HG03095 (cell line): ENCODE data around the gene BBX.

ENCODE experiments used
- ATAC-seq: cut with Tn5 transposase; IDR thresholded peaks from one replicate; pipeline ENCODE4 v1.9.1; 2021; ENCODE audit warnings: moderate library complexity; ENCODE audit not compliant: unreplicated experiment

The BBX gene

GRCh38 chr3:107522510-107523288, at the start of gene BBX:
Gene BBX, plus strand, starts transcription at chr3:107522962. Its CDS starts 187,499 bp downstream, at chr3:107710461.
- peak; percentile 91 for ATAC-seq

GRCh38 chr3:107476462-107476861, 46.3 kb upstream of the BBX start:
- no peak for ATAC-seq

- ATAC-seq: no peak
Measured at GRCh38 chr3:107487490-107487889, 35.3 kb upstream of the BBX start.

GRCh38 chr3:107488942-107489341, 33.8 kb upstream of the BBX start:
- no peak for ATAC-seq

- ATAC-seq: no peak
Measured at GRCh38 chr3:107493134-107493533, 29.6 kb upstream of the BBX start.

GRCh38 chr3:107496855-107497254, 25.9 kb upstream of the BBX start:
- ATAC-seq: no peak

- no peak for ATAC-seq
Measured at GRCh38 chr3:107498646-107499045, 24.1 kb upstream of the BBX start.

GRCh38 chr3:107506458-107506857, 16.3 kb upstream of the BBX start:
- ATAC-seq: no peak

GRCh38 chr3:107508331-107508730, 14.4 kb upstream of the BBX start:
- ATAC-seq: no peak

- no peak for ATAC-seq
Measured at GRCh38 chr3:107512108-107512507, 10.7 kb upstream of the BBX start.

- no peak for ATAC-seq
Measured at GRCh38 chr3:107514453-107514852, 8.3 kb upstream of the BBX start.

- no peak for ATAC-seq
Measured at GRCh38 chr3:107516475-107516874, 6.3 kb upstream of the BBX start.

- ATAC-seq: no peak
Measured at GRCh38 chr3:107520535-107520934, 2.2 kb upstream of the BBX start.

GRCh38 chr3:107521469-107522059, 1.2 kb upstream of the BBX start:
- ATAC-seq: no peak

GRCh38 chr3:107523289-107523538, 452 bp downstream of the BBX start:
- no peak for ATAC-seq

- peak; percentile 23 for ATAC-seq
Measured at GRCh38 chr3:107523539-107524325, 970 bp downstream of the BBX start.

GRCh38 chr3:107524326-107524840, 1.6 kb downstream of the BBX start:
- ATAC-seq: no peak

GRCh38 chr3:107524841-107525643, 2.3 kb downstream of the BBX start:
- ATAC-seq: no peak

- ATAC-seq: no peak
Measured at GRCh38 chr3:107525644-107526305, 3.0 kb downstream of the BBX start.

GRCh38 chr3:107531917-107532469, 9.2 kb downstream of the BBX start:
- ATAC-seq: no peak
